ENCODE data around the gene PPP1R1C.

- TF ChIP-seq POLR2AphosphoS5 (IDR thresholded peaks at IDR 0.05; ENCODE audit: low read depth, low read length) (no peak), REST (IDR thresholded peaks at IDR 0.05; ENCODE audit: insufficient read depth in 1 of 2, low read depth in 2 of 2, low read length in 2 of 2) (no peak)
Measured at GRCh38 chr2:182098648-182099047, 113.0 kb downstream of the PPP1R1C start.

Data from PFSK-1 (cell line).